HG03095 (cell line): ENCODE measurements around the gene REPIN1.

Experiments used
- ATAC-seq: cut with Tn5 transposase; IDR thresholded peaks from one replicate; pipeline ENCODE4 v1.9.1; 2021; ENCODE audit warnings: moderate library complexity; ENCODE audit not compliant: unreplicated experiment

REPIN1 gene

DNA sequence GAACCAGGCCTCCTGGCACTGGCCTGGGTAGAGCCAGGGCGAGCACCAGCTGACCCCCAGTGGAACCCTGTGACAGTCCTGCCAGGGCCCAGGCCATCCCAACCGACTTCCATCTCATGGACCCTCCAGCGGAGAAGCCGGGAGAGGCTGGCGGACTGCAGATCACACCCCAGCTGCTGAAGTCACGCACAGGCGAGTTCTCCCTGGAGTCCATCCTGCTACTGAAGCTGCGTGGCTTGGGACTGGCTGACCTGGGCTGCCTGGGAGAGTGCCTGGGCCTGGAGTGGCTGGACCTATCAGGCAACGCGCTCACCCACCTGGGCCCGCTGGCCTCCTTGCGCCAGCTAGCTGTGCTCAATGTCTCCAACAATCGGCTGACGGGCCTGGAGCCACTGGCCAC lies 31.9 kb upstream of the REPIN1 start:
- ATAC-seq, result no peak

DNA sequence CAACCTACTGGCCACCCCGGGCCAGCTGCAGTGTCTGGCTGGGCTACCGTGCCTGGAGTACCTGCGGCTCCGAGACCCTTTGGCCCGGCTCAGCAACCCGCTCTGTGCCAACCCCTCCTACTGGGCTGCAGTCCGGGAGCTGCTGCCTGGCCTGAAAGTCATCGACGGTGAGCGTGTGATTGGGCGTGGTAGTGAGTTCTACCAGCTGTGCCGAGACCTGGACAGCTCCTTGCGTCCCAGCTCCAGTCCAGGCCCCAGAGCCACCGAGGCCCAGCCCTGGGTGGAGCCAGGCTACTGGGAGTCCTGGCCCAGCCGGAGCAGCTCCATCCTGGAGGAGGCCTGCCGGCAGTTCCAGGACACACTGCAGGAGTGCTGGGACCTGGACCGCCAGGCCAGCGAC lies 31.4 kb upstream of the REPIN1 start:
- no peak for ATAC-seq

DNA sequence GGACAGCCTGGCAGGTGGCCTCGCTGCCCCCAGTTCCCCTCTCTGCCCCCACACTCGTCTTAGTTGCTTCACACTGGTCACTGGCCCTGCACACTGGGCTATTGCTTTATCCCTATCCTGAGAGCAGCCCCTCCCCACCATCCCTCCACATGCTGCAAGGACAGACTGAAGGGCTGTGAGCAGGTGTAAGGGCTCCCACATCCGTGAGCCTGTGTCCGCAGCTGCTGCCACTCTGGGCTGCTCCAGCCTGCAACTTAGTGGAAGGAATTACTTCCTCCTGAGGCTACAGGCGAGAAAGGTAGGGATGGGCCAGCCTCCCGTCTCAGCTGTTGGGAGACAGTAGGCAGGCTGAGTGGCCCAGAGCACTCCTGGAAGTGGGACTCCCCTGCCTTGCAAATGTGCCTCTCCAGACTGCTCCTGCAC lies 31.0 kb upstream of the REPIN1 start:
- no peak for ATAC-seq

DNA sequence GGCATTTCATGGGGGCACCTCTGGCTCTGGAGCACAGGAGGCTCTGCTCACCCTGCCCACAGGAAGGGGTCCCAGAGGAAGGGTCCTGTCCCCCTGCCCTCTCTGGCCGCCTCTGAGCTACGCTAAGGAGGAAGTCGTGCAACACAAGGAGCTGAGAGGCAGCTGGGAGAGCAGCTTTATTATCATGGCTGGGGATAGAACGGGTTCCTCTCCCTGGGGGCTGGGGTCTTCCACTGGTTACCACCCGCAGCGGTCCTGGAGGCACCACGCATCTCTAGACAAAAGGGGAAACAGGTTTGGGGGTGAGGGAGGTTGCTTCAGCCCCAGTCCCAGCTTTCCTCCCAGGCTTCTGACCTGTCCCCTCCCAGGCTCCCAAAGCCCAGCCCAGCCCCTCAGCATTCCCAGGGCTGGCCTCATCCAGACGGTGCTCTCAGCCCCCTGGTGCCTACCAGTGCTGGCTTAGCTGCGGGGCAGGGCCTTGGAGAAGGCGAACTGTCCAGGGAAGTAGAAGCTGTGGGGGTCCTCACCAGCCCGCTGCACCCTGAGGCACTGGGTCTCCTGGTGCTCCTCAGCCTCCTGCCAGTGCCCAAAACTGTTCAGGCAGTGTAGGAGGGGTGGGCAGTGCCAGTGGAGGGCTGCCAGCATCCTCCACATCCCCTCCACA lies 30.3 kb upstream of the REPIN1 start:
- no peak for ATAC-seq

DNA sequence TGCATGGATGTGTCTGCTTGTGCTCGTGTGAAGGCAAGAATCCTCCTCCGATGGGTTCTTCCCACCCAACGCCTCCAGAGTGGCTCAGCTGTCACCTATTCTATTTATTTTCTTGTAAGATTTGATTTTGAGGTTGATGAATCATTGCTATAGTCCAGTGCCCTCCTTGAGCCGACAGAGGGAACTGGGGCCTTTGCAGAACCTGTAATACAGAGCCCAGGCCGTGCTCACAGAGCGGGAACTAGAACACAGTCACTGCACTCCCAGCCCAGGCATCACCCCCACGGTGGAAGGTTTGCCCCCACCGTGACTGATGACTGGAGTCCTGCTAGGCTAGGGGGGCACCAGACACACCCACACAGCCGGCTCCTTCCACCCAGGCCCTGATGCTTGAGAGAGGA lies 29.2 kb upstream of the REPIN1 start:
- no peak for ATAC-seq

DNA sequence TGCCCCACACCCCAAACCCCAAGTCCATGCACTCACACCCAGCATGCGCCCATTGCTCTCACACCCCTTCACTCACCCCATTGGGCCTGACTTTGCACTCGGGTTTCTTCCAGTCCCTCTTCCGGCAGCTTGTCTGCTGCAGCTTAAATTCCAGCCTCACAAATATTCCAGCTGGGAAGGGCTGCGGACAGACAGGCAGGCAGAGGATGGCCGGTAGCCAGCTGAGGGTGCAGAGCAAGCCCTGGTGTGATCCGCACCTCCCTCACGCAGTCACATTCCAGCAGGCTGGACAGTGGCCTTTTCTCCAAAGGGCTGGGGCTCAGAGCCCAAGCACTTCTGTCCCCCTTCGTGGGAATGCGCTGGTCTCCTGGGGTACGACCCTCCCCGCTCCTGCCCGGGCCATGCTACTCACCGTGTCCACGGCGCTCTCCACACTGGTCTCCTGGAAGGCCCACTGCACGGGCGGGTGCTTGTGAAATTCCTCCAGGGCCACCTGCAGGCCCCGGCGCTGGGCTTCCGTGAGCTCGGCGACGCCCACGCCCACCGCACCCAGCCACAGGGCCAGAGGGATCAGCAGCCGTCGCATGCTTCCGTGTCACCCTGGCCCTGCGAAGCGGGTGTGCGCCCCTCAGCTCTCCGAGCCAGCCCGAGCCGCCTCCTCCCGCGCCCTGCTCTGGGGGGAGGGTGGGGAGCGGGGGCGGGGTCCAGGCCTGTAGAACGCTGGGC lies 28.4 kb upstream of the REPIN1 start:
- ATAC-seq, result no peak

DNA sequence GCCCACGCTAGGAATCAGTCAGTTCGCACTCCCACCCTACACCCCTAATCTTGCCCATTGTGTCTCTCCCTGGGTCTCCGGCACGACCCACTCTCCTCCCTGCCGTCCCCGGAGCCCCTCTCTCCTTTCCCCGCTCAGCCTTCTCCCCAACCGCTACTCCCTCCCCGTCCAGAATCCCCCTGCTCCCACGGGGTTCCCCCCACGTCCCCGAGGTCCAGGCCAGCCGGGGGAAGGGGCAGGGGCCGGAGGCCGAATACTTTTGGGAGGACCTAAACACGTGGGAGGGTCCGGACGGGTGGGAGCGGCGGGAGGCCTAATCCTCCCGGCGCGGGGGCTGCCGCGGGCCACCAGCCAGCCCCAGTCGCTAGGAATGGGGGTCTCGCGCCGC lies 27.8 kb upstream of the REPIN1 start:
- no peak for ATAC-seq

DNA sequence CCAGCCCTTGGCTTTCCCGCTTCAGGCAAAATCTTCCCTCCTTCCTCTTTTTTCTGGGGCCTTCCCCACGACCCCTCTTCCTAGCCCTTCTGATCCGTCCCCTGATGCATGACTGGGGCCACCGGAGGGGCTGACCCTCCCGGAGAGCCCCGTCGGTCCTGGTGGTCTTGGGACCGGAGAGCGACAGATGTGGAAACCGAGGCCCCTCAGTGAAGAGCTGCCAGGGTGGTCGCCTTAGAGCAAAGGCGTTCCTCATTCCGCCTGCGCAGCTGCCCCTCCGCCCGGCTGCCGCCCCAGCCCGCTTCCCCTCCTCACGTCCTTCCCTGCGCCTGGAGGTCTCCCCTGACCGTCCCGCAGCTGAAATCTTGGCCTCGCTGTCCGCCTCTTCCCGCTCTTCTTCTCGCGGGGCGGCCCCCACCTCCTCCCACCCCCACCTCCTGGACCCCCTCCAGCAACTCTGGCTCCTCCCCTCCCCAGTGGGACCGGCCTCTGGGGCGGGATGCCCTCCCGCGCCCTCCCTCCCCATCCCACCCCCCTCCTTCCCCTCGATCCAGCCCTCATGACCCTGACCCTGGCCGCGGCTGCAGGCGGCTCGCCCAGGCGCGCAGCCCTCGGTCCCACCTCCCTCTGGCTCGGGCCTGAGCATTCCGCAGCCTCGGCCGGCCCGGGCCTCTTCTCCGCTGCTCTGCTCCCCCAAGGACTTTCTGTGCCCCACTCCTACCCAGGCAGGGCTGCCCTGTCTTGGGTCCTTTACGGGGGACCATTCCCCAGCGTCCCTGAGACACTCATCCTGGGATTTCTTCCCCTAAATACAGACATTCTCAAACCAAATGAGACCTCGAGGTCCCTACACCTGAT lies 27.1 kb upstream of the REPIN1 start, which contains the start of gene RARRES2:
Gene RARRES2, minus strand, starts transcription at position 367 of the 858 bp plus-strand sequence. CDS start 1,020 bp downstream, outside the sequence.
- ATAC-seq, result no peak

DNA sequence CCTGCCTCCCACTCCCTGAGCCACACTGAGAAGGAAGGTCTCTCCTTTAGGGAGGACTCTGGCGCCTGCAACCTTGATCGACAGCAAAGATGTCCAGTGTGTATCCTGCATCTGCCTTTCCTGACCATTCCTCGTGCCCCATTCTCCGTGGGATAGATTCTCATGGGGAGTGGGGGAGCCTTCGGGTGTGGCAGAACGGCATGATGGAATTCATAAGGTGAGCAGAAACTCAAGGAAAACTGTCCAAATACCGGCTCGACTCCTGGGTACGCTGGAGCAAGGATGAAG lies 26.6 kb upstream of the REPIN1 start:
- ATAC-seq, result no peak

DNA sequence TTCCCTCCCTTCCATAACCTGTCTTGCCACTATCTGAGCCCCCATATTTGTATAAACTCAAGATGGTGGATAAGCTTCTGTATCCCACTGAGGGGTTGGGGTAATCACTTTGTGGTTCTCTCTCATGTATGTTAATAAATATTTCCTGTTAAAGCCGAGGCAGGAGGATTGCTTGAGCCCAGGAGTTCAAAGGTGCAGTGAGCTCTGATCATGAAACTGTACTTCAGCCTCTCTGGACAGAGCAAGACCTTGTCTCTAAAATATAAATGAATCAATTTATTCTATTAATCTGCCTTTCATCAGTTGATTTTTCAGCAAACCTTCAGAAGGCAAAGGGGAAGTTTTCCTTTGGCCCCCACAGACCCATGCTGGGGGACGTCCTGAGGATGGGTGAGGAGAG lies 25.4 kb upstream of the REPIN1 start:
- no peak for ATAC-seq

DNA sequence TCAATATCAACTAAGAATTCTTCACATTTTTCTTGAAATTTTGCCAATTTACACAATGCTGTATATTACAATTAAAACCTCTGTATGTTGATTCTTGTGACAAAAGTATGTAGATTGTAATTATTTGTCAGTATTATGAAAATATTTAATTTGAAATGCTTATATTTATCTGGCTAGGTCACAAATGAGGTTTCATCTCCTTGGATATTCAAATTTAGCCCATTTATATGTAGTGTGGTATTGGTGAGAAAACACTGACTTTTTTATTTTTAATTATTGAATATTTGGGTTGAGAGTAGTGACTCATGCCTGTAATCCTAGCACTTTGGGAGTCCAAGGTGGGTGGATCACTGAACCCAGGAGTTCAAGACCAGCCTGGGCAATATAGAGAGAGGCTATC lies 24.3 kb upstream of the REPIN1 start:
- no peak for ATAC-seq

DNA sequence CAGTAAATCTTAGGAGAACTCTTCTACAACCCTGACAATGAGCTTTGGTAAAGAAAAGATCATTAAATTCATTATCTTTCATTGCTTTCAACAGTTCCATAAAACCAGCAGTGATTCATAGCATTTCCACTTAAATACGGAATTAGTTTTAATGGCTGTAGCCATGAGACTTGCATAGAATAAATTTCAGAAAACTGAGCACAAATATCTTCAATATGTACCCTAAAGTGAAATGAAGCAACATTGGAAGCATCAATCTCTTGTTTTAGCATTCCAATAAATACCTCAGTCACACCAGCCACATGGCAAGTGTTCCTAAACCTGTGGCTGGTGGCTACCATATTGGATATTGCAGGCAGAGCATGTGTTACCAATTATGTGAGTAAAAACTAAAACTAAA lies 23.6 kb upstream of the REPIN1 start:
- ATAC-seq, result no peak

DNA sequence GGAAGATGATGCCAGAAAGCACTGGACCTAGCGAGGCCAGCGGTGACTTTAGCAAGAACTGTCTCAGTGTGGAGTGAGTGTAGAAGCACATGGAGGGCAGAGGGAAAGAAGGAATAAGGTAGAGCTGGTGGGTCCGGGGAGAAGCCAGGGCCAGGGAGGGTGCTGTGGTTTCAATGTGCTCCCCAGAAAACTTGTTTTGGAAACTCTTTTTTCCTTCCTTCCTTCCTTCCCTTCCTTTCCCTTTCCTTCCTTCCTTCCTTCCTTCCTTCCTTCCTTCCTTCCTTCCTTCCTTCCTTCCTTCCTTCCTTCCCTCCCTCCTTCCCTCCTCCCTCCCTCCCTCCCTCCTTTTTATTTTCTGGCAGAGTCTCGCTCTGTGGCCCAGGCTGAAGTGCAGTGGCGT lies 21.7 kb upstream of the REPIN1 start:
- no peak for ATAC-seq

DNA sequence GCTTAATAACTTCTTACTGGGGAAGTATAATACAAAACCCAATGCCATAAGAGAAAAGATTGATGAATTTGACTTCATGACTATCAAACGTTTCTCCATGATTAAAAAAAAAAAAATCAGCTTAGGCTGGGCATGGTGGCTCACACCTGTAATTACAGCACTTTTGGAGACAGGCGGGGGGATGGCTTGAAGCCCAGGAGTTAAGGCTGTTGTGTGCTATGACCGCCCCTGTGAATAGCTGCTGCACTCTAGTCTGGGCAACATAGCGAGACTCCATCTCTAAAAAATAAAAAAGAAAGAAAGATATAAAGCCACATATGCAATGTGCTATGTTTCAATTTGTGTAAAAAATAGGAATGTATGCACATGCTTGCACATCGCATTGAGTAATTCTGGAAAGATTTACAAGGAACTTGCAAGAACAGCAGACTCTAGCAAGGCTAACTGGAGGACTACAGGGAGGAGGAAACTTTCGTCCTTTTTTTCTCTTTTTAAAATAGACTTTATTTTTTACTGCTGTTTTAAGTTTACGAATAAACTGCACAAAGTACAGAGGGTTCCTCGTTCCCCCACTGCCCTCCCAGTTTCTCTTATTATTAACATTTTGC lies 16.9 kb upstream of the REPIN1 start:
- no peak for ATAC-seq

DNA sequence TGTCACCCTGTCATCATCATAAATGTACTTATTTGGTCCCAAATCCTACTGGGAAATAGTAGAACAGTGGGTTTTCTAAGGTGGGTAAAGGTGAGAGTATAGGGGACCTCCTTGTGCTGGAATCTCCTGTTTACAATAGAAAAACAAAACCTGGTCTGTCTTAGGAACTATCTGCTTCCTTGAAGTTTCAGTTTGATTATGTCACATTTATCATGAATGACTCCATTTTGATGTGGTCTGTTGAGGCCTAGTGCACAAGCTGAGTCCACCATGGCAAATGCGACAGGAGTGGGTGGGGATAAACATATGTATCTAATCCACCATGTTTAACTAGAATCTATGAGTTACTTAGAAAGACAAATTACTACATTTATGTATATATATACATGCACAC lies 13.0 kb upstream of the REPIN1 start:
- no peak for ATAC-seq

DNA sequence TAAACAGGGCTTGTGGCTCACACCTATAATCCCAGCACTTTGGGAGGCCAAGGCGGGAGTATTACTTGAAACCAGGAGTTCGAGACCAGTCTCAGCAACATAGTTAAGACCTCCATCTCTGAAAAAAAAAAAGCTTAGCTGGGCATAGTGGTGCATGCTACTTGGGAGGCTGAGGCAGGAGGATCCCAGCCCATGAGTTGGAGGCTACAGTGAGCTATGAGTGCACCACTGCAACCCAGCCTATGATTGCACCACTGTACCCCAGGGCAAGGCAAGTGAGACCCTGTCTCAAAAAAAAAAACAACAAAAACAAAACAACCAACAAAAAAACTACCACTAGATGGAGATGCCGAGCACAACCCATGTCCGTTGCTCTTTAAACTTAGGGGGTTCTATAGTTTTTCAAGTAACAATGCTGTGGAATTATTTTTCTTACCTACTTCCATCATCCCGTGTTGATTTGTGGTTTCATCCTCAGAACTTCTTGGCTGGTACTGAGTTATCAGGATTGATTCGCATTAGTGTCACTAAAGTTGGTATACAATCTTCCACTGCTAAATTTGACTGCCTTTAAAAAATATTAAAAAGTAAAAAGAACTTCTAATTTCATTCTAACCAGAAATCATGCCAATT lies 12.2 kb upstream of the REPIN1 start:
- no peak for ATAC-seq

DNA sequence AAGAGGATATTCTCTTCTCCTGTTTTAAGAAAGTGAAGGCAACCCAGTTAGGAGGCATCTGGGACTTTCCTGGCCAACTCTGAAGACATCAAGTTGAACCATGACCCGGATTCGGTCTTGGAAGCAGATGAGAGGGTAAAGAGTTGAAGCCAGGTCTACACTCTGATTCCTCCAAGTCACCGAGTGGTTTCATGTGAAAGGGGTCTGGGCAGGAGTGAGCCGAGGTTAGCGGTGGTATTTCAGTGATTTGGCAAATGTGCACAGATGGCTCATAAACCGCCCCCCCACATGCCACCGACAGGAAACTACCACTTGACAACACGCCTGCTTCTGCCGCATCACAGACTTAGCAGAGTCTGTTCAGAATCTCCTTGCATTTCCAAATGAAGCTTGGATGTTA lies 11.4 kb upstream of the REPIN1 start:
- no peak for ATAC-seq

DNA sequence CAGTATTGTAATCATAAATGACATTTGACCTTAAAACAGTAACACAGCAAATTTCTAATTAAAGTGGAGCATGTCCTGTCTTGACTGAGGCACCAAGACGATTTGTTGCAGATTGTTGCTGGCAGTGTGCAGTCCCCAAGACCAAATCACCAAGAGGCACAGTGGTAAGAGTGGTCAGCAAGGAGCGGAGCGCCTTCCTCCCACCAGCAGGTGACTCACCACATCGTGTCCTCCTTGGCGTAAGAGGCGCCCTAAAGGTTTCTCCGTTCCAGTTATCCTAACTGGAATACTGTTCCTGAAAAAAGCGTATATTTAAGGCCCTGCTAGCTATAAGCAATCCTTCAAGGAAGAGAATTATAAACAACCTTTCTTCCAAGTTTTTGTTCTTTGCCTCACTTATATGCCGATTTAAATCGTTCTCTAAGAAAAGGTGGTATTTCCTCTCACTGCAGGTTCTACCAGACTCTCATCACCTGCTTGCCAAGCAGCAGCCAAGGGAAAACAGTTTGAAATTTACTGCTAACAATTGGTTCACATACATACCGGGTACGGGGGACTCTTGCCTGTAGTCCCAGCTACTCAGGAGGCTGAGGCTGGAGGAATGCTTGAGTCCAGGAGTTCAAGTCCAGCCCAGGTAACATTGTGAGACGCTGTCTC lies 10.7 kb upstream of the REPIN1 start:
- ATAC-seq, result no peak

DNA sequence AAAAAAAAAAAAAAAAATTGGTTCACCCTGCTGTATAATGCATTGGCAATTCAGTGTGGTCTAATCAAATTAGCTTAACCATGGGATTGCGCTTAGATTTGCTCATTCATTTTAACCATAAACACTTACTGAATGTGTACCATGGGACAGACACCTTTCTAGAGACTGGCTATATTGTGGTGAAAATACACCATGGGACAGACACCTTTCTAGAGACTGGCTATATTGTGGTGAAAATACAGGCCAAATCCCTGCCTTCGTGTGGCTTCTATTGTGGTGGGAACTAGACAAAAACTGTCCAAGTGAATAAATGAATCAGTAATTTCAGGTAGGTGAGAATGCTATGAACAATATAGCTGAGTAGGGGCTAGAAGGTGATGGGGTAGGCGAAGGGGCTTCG lies 10.2 kb upstream of the REPIN1 start:
- no peak for ATAC-seq

DNA sequence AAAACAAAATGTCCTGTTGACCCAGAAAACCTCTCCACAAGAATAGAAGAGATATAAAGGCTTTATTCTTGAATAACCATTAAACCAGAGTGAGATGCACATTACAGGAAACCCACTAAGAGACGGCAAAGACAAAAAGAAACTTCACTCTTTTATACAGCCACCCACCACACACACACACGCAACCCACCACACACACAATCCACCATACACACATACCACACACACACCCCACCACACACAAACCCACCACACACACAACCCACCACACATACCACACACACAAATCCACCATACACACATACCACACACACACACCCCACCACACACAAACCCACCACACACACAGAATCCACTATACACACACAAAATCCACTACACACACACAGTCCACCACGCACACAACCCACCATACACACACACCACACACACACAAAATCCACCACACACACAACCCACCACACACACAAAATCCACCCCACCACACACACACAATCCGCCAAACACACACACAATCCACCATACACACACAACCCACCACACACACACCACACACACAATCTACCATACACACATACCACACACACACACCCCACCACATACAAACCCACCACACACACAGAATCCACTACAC lies 9.5 kb upstream of the REPIN1 start:
- no peak for ATAC-seq
